ENCODE measurements around the gene RYR1.
"Not testable (repeated sequence)": the region's sequence is repeated elsewhere in the genome, so short reads cannot be mapped to it uniquely, and the experiment has no call there.

RYR1 gene

GRCh38 chr19:38577826-38578225 lies 144.3 kb downstream of the RYR1 start:
- no peak for DNase-seq

- not testable (repeated sequence) for DNase-seq
Measured at GRCh38 chr19:38579304-38579703, 145.8 kb downstream of the RYR1 start.

- no peak for DNase-seq
Measured at GRCh38 chr19:38580080-38580479, 146.6 kb downstream of the RYR1 start.

- DNase-seq = no peak
Measured at GRCh38 chr19:38583219-38583984, 149.9 kb downstream of the RYR1 start.

GRCh38 chr19:38583985-38584305 lies 150.5 kb downstream of the RYR1 start:
- no peak for DNase-seq

- DNase-seq = no peak
Measured at GRCh38 chr19:38587562-38587961, 154.1 kb downstream of the RYR1 start.

- DNase-seq = no peak
Measured at GRCh38 chr19:38588041-38588440, 154.6 kb downstream of the RYR1 start.

- DNase-seq = no peak
Measured at GRCh38 chr19:38592940-38593339, 159.4 kb downstream of the RYR1 start.

GRCh38 chr19:38596057-38596981 lies 162.8 kb downstream of the RYR1 start:
- no peak for DNase-seq

- DNase-seq = no peak
Measured at GRCh38 chr19:38597075-38597474, 163.6 kb downstream of the RYR1 start.

- no peak for DNase-seq
Measured at GRCh38 chr19:38599722-38600121, 166.2 kb downstream of the RYR1 start.

GRCh38 chr19:38602856-38603255 lies 169.4 kb downstream of the RYR1 start:
- DNase-seq = not testable (repeated sequence)

GRCh38 chr19:38606131-38606530 lies 172.6 kb downstream of the RYR1 start:
- DNase-seq = no peak

GRCh38 chr19:38614289-38614688 lies 180.8 kb downstream of the RYR1 start:
- no peak for DNase-seq

- DNase-seq = no peak
Measured at GRCh38 chr19:38615007-38615581, 181.6 kb downstream of the RYR1 start.

- no peak for DNase-seq
Measured at GRCh38 chr19:38616265-38616664, 182.8 kb downstream of the RYR1 start.

GRCh38 chr19:38617283-38617763 lies 183.8 kb downstream of the RYR1 start:
- no peak for DNase-seq

GRCh38 chr19:38617764-38618589 lies 184.5 kb downstream of the RYR1 start, which contains the start of gene MAP4K1:
Gene MAP4K1 (minus strand): TSS chr19:38617953. CDS start chr19:38617895, 58 bp downstream.
- DNase-seq = peak; percentile 49 to 58

GRCh38 chr19:38618590-38619360 lies 185.3 kb downstream of the RYR1 start, which contains the start of gene EIF3K:
Gene EIF3K (plus strand): TSS chr19:38619188. CDS start chr19:38619269, 81 bp downstream.
- peak; percentile 98 for DNase-seq

- no peak for DNase-seq
Measured at GRCh38 chr19:38619361-38620174, 186.1 kb downstream of the RYR1 start.

- DNase-seq = no peak
Measured at GRCh38 chr19:38624822-38625221, 191.3 kb downstream of the RYR1 start.

All from Kasumi-1 (cell line).